ENCODE data around the gene TMEM150C.

- no peak for TF ChIP-seq POLR2A (IDR thresholded peaks at IDR 0.05)
- TF ChIP-seq, protein P1, sequence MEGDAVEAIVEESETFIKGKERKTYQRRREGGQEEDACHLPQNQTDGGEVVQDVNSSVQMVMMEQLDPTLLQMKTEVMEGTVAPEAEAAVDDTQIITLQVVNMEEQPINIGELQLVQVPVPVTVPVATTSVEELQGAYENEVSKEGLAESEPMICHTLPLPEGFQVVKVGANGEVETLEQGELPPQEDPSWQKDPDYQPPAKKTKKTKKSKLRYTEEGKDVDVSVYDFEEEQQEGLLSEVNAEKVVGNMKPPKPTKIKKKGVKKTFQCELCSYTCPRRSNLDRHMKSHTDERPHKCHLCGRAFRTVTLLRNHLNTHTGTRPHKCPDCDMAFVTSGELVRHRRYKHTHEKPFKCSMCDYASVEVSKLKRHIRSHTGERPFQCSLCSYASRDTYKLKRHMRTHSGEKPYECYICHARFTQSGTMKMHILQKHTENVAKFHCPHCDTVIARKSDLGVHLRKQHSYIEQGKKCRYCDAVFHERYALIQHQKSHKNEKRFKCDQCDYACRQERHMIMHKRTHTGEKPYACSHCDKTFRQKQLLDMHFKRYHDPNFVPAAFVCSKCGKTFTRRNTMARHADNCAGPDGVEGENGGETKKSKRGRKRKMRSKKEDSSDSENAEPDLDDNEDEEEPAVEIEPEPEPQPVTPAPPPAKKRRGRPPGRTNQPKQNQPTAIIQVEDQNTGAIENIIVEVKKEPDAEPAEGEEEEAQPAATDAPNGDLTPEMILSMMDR (IDR thresholded peaks at IDR 0.05) = no peak
Measured at GRCh38 chr4:82495666-82496065, 66.1 kb downstream of the TMEM150C start.
